ENCODE results near the gene SLX4IP.

Gene SLX4IP

DNA sequence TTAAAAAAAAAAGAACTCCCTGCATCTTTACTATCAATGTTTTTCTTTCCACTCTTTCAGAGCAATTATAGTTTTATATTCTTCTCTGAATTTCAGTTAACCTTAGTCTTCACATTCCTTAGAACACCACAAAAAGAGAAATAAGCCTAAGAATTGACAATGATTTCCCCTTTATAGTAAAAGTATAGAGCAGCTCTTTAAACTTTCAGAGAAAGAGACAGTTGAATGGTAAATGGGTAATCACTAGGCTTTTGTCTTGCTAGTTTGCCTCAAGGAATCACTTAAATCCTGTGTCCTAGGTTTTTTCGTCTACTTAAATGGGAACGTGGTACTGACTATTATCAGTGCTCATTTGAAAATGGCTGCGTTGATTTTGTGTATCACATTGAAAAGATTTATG is 31.8 kb downstream of the SLX4IP start:
- no peak for DNase-seq (ENCODE audit: low spot score)

DNA sequence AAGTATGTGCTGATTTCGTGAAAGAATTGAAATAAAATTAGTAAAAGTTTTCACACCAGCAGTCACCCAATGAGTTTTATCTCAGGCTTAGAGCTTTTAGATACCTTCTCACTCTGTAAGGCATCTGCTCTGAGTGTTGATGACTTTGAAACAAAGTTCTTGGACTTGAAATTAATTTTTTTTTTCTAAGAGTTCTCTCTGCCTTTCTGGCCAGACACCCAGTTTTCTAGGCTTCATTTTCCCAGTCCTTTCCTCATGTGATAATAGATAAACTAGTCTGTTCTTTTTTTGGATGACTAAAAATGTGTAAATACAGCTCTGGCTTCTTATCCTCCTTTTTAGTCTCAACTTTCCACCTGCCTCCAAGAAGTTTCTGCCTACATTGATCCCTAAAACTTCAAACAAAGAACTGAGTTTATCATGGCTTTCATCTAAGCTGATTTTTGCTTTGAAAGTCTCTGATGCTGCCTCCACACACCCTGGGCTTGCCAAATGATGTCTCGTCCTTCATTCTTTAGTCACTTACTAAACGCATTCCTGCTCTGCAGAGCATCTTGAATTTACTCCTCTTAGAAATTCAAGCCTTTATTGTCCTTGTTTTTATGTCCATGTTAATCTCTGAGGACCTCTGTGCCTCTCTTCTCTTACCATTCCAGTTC is 32.7 kb downstream of the SLX4IP start:
- no peak for DNase-seq (ENCODE audit: low spot score)

GRCh38 chr20:10468340-10468845 is 33.3 kb downstream of the SLX4IP start:
- no peak for DNase-seq (ENCODE audit: low spot score)

- DNase-seq (ENCODE audit: low spot score), result no peak
These were observed 34.0 kb downstream of the SLX4IP start for GRCh38 chr20:10469056-10469455.

GRCh38 chr20:10469599-10469998 is 34.5 kb downstream of the SLX4IP start:
- DNase-seq (ENCODE audit: low spot score), result peak; percentile 59

GRCh38 chr20:10470276-10470675 is 35.2 kb downstream of the SLX4IP start:
- DNase-seq (ENCODE audit: low spot score), result no peak

DNA sequence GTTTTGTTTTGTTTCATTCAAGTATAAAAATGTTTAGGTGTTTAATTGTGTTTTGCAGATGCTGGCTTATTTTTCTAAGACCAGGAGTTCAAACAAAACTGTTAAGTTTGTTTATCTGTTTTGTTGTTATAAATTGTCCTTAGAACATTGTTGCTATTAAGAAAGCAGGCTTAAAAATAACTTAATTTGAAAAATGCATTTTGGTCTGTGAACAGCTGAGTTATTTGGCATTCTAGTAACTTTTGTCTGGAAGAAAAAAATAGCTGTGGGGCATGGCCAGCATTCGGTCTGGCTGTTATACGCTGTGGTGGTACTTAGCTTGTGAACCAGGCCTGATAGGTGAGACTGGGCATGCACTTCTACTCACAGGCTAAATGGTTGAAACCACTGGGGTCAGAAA is 37.8 kb downstream of the SLX4IP start:
- DNase-seq (ENCODE audit: low spot score), result no peak

DNA sequence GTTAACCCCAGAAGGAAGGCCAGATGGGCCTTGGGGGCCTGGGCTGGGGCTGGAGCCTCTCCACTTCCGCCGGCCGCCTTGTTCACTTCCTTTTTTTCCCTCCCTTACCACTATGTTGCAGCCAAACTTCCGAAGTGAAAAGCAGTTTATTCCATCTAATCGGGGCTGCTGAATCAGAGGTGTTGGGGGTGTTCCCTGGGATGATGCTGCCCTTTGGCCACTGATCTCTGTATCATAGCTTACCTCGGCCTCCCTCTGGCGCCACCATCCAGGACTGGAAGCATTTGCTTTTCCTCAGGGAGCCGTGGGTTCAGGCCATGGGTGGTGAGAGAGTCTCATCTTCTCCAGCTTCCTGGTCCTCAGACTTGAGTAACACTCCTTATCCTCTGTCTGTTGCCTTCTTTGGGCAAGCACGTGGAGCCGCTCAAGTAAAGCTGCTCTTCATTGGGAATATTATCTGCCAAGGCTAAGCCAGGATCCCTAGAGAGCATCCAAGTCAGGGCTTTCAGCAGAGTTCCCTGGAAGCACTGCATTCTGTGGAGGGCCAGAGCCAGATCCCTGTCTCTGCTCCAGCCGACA is 39.6 kb downstream of the SLX4IP start:
- peak; percentile 75 for DNase-seq (ENCODE audit: low spot score)

GRCh38 chr20:10475225-10475624 is 40.1 kb downstream of the SLX4IP start:
- no peak for DNase-seq (ENCODE audit: low spot score)

DNA sequence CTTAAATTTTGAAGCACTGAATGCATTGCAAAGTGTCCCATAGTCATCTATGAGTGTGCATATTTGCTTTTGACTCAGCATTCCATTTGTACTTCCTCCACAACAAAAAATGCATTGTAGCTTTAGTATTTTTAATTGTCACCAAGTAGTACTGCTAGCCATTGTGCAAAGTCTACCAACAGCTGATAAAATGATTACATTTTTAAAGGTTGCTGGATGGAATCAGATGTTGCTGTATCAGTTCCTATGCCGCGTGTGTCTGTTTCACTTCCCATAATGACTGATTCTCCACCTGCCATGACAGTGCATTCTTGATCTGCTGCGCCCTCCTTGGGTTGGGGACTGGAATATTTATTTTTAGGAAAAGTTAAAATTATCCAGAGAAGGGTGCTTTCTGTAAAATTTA is 41.2 kb downstream of the SLX4IP start:
- DNase-seq (ENCODE audit: low spot score), result no peak

DNA sequence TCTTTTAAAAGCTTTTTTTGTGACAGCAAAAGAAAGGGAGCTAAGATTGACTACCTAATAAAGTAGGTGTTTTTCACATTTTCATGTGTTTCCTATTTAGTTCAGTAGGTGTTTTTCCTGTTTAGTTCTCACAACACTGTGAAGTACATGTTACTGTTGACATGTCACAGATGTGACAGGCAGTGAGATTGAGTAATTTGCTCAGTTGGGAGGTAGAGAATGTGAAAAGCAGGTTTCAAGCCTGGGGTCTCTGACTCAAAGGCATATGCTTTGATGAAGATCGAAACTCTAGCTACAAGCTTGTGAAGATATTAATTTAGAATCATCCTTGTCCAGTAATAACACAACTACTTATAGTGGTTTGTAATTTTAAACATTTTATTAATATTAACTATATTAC is 43.1 kb downstream of the SLX4IP start:
- no peak for DNase-seq (ENCODE audit: low spot score)

DNA sequence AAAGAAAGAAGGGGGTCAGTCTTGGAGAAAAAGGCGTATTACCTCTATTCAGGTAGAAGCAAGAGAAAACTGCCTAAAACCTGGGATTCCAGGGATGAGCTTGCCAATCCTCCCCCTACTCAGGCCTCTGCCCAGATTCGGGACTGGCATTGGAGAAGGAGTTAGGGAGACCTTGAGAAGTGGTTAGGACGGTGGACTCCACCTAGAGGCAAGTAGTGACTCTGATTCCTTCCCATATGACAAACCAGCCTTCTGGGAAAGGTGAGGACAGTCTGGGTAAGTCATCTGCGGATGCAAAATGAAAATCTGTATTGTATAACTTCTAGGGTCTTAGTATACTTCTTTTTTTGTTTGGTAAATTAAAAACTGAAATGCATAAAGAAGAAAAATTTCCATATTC is 43.8 kb downstream of the SLX4IP start:
- DNase-seq (ENCODE audit: low spot score), result no peak

GRCh38 chr20:10481676-10482075 is 46.6 kb downstream of the SLX4IP start:
- DNase-seq (ENCODE audit: low spot score), result no peak

GRCh38 chr20:10483691-10484090 is 48.6 kb downstream of the SLX4IP start:
- no peak for DNase-seq (ENCODE audit: low spot score)

DNA sequence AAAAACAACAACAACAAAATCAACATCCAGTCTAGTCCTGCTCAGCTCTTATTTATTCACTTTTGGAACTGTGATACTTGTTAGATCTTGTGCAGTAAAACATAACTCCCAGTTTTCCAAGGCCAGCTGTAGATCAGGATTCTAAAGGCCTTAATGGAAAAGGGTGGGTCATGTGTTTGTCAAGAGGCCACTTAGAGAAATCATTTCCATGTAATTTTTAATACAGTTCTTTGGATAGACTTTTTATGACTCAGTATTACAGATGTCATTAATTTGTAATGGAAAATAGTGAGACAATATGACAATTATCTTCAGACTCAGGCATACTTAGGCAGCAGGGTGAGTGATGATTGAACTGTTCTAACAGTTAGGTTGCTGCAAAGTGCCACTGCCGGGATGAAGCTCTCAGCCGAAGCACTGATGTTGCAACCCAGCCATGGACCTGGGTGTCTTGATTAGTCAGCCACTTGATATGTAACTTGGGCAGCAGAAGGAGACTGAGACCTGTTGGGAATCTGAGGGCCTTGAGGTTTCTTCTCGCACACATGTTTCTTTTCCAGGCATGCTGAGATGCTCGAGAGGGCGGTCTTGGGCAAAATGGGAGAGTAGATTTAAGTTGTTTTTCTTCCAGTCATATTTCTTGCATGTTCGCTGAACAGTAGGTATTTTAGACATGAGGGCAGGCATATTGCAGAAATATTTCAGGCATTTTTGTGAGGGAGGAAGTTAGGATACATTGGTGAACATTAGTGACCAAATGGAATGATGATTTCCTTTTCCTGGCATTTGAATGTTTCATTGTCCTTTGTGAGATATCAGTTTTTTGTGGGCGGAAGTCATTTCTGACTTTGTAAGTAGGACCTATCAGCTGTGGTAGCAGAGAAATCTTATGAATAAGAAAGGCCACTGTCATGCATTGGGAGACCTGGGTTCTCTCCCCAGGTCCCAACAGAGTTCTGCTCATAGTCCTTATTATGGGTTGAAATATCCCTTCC is 52.3 kb downstream of the SLX4IP start:
- DNase-seq (ENCODE audit: low spot score), result no peak

- no peak for DNase-seq (ENCODE audit: low spot score)
These were observed 53.4 kb downstream of the SLX4IP start for GRCh38 chr20:10488534-10488933.

DNA sequence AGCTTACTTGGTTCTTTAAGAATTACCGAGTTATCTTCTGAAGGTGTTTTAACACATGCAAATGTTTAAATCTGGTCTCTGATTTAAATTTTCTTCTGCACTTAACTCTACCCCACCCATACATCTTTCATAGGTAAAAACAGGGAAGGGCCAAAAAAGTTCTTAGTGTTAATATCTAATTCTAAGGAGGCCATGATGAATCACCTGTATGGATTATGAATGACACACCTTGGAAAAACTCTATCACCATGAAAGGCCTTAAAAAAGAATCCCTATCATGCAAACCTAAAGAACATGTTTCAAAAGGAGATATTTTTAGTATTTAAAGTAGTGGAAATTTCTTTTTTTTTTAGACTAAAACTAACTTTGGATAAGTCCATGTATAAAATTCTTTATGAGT is 54.7 kb downstream of the SLX4IP start:
- DNase-seq (ENCODE audit: low spot score), result no peak

- no peak for DNase-seq (ENCODE audit: low spot score)
These were observed 55.2 kb downstream of the SLX4IP start for GRCh38 chr20:10490257-10490656.

DNA sequence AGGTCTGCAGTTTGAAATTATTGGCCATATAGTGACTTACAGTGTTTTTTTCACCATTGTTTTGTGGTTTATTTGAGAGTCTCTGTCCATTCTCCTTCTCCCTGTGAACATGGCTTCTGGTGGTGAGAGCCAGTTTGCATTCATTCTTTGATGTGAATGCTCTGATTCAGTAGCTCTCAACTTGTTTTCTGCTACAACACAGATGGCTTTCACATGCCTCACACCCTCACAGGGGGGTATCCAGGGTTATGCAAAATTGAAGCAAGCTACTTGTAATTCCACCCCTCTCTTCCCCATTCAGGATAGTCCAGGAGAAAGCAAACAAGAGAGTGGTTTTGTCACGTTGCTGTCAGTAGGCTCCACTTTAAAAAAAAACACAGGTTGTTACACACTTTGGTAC is 55.6 kb downstream of the SLX4IP start:
- DNase-seq (ENCODE audit: low spot score), result no peak

- DNase-seq (ENCODE audit: low spot score), result no peak
These were observed 57.0 kb downstream of the SLX4IP start for GRCh38 chr20:10492065-10492464.

GRCh38 chr20:10492844-10493243 is 57.7 kb downstream of the SLX4IP start:
- no peak for DNase-seq (ENCODE audit: low spot score)

DNA sequence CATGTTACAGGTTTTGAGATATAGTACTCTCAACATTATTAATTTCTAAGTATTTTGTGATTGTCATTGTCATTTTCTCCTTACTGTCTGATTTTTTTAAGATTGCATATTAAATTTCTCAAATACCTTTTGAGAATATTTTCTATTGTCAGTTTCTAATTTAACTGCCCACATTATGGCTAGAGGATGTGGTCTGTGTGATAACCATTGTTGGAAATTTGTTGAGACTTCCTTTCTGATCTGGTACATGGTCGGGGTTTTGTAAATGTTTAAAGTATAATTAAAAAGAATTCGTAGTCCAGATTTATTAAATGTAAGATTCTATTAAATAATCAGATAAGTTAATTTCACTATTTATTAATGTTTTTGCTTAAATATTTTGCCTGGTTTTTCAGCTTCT is 60.1 kb downstream of the SLX4IP start:
- no peak for DNase-seq (ENCODE audit: low spot score)

GRCh38 chr20:10496465-10496864 is 61.4 kb downstream of the SLX4IP start:
- DNase-seq (ENCODE audit: low spot score), result no peak
